ENCODE results near the gene CHAD. TPM values are rescaled to one million over a fixed set of nuclear protein-coding genes. Genes with fewer than 3 reads are reported as not detected.

The CHAD gene
- total and polyA plus RNA-seq, 3 donors from 2014 or later, result 0.79 to 2.9 (median 0.81) TPM

DNA sequence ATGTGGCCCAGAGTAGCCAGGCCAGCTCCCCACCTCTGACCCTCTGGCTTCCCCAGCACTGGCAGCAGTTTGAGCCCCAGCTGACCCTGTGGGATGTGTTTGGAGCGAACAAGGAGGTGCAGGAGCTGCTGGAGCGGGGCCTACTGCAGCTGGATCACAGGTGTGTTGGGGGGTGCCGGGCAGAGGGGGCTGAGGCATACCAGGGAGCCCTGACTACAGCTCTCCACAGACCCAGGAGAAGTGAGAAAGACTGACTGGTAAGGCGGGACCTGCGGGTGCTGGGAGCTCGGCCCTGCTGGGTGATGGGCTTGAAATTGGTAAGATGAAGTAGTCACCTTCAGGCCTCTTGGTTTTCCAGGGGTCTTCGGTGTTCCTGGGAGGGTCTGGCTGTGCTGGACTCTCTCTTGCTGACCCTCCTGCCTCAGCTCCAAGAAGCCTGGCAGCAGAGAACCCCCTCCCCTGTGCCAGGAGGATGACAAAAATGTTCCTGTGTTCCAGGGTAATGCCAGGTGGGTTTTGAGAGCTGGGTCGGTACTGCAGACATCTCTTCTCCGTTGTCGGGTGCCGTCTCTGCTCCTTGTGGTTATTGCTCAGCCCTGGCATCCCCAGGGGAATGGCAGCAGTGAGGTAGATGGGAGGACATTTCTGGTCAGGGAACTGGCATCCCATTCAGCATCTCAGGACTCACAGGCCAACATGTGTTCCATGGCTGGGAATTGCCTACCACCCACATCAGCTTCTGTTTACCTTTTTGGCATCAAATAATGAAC lies 15.9 kb upstream of the CHAD start:
- Histone ChIP-seq H3K4me1 (peaks cover 11% of the 10 kb centered on the region), H3K27ac (no peak overlapping the region), H3K4me3 (no peak overlapping the region), H3K9me3 (no peaks in the 10 kb centered on the region), H3K27me3 (no peaks in the 10 kb centered on the region), H3K36me3 (ENCODE audit: low read depth, missing control alignments) (no peaks in the 10 kb centered on the region)
- DNase-seq, result no peak
- WGBS, 2 donors, result 95 to 98% methylated on average over 8 to 11 of the region's 11 CpGs
- TF ChIP-seq, protein P1, sequence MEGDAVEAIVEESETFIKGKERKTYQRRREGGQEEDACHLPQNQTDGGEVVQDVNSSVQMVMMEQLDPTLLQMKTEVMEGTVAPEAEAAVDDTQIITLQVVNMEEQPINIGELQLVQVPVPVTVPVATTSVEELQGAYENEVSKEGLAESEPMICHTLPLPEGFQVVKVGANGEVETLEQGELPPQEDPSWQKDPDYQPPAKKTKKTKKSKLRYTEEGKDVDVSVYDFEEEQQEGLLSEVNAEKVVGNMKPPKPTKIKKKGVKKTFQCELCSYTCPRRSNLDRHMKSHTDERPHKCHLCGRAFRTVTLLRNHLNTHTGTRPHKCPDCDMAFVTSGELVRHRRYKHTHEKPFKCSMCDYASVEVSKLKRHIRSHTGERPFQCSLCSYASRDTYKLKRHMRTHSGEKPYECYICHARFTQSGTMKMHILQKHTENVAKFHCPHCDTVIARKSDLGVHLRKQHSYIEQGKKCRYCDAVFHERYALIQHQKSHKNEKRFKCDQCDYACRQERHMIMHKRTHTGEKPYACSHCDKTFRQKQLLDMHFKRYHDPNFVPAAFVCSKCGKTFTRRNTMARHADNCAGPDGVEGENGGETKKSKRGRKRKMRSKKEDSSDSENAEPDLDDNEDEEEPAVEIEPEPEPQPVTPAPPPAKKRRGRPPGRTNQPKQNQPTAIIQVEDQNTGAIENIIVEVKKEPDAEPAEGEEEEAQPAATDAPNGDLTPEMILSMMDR (IDR thresholded peaks at IDR 0.05), result no peak
- no peak for TF ChIP-seq POLR2A (IDR thresholded peaks at IDR 0.05)
- intact Hi-C loops (cut with DNase I; ENCODE audit: low total_unique reads), result loop anchor here (5.0 to 10.0 kb wide), 2 partner anchors 58 to 140 kb away; no protein-coding TSS in a partner anchor

DNA sequence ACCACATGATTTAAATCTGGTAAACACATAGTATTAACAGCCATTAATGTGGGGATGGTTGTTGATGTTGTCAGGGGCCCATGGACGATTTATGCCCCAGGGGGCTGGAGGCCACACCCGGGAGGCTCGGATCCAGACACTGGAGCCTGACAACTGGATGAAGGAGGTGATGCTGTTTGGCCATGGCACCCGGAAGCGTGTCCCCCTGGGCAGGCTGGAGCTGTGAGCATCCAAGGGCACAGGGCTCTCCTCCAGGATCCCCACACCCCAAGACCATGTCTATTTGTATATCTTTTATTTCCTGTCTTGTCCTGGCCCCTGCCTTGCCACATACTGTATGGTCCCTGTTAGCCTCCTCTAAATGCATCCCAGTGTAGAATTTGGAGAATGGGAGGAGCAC lies 14.6 kb upstream of the CHAD start:
- Histone ChIP-seq H3K4me3 (no peak overlapping the region), H3K4me1 (peaks cover 14% of the 10 kb centered on the region), H3K27ac (peak overlapping the region in 1 of 2 donors; percentile 75), H3K27me3 (no peaks in the 10 kb centered on the region), H3K36me3 (ENCODE audit: low read depth, missing control alignments) (no peaks in the 10 kb centered on the region), H3K9me3 (no peaks in the 10 kb centered on the region)
- no peak for DNase-seq
- WGBS, 2 donors, result 71 to 77% methylated on average over 5 of the region's 5 CpGs
- intact Hi-C loops (cut with DNase I; ENCODE audit: low total_unique reads), result loop anchor here (5.0 to 10.0 kb wide), 2 partner anchors 59 to 142 kb away; no protein-coding TSS in a partner anchor
- TF ChIP-seq, protein P1 (IDR thresholded peaks at IDR 0.05), result no peak
- no peak for TF ChIP-seq POLR2A (IDR thresholded peaks at IDR 0.05)

DNA sequence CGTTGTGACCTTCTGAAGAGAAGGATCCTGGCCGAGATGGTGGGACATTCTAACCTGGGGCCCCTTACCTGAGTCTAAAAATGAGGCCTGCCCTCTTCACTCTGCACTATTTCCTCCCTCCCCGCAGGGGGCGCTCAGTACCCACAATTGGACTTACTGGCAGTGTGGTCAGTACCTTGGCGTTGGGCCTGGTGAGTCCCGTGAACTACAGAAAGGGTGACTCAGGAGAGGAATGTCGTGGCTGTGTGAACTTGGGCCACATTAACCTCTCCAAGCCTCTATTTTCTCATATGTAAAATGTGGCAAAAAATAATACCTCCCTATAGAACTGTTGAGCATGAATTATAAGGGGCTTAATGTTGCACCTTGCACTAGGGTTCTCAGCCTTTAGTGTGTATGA lies 13.8 kb upstream of the CHAD start:
- Histone ChIP-seq H3K27ac (peak overlapping the region; percentile 14 to 75), H3K4me1 (peaks cover 22% of the 10 kb centered on the region), H3K27me3 (no peaks in the 10 kb centered on the region), H3K36me3 (ENCODE audit: low read depth, missing control alignments) (no peaks in the 10 kb centered on the region), H3K4me3 (no peak overlapping the region), H3K9me3 (no peaks in the 10 kb centered on the region)
- TF ChIP-seq, protein P1 (IDR thresholded peaks at IDR 0.05), result peak; percentile 84 to 97 (median 93)
- no peak for TF ChIP-seq POLR2A (IDR thresholded peaks at IDR 0.05)
- intact Hi-C loops (cut with DNase I; ENCODE audit: low total_unique reads), result loop anchor here (5.0 to 10.0 kb wide), 2 partner anchors 60 to 142 kb away; no protein-coding TSS in a partner anchor
- 7% methylated on average over 5 to 7 of the region's 7 CpGs for WGBS, 2 donors
- peak; percentile 98 for DNase-seq

- Histone ChIP-seq H3K9me3 (no peaks in the 10 kb centered on the region), H3K36me3 (ENCODE audit: low read depth, missing control alignments) (no peaks in the 10 kb centered on the region), H3K4me3 (no peak overlapping the region), H3K27me3 (no peaks in the 10 kb centered on the region), H3K27ac (peak overlapping the region in 1 of 2 donors; percentile 75), H3K4me1 (peaks cover 22% of the 10 kb centered on the region)
- WGBS, 2 donors, result 62 to 77% methylated on average over 14 to 23 of the region's 23 CpGs
- no peak for DNase-seq
- intact Hi-C loops (cut with DNase I; ENCODE audit: low total_unique reads), result loop anchor here (5.0 to 10.0 kb wide), 2 partner anchors 60 to 143 kb away; no protein-coding TSS in a partner anchor
- no peak for TF ChIP-seq POLR2A (IDR thresholded peaks at IDR 0.05)
- TF ChIP-seq, protein P1 (IDR thresholded peaks at IDR 0.05), result no peak
Measured at GRCh38 chr17:50482110-50482509, 13.4 kb upstream of the CHAD start.

Data from testis (tissue), 3 donors.